GM12873 (cell line): ENCODE data around the gene MGAT3.

Experiments
- TF ChIP-seq, protein P1 (sequence below): IDR thresholded peaks from 2 replicates; pipeline ENCODE4 v1.5.1; 2012; ENCODE audit warnings: low read depth, mild to moderate bottlenecking, moderate library complexity, low read length, control low read depth; ENCODE audit not compliant: insufficient read depth; ENCODE audit errors: missing control alignments

MGAT3 gene

GRCh38 chr22:39456522-39457197 lies at the start of gene MGAT3:
MGAT3 (plus strand) TSS chr22:39457012; CDS start chr22:39487348, 30,336 bp downstream.
- TF ChIP-seq, protein P1, sequence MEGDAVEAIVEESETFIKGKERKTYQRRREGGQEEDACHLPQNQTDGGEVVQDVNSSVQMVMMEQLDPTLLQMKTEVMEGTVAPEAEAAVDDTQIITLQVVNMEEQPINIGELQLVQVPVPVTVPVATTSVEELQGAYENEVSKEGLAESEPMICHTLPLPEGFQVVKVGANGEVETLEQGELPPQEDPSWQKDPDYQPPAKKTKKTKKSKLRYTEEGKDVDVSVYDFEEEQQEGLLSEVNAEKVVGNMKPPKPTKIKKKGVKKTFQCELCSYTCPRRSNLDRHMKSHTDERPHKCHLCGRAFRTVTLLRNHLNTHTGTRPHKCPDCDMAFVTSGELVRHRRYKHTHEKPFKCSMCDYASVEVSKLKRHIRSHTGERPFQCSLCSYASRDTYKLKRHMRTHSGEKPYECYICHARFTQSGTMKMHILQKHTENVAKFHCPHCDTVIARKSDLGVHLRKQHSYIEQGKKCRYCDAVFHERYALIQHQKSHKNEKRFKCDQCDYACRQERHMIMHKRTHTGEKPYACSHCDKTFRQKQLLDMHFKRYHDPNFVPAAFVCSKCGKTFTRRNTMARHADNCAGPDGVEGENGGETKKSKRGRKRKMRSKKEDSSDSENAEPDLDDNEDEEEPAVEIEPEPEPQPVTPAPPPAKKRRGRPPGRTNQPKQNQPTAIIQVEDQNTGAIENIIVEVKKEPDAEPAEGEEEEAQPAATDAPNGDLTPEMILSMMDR: no peak

DNA sequence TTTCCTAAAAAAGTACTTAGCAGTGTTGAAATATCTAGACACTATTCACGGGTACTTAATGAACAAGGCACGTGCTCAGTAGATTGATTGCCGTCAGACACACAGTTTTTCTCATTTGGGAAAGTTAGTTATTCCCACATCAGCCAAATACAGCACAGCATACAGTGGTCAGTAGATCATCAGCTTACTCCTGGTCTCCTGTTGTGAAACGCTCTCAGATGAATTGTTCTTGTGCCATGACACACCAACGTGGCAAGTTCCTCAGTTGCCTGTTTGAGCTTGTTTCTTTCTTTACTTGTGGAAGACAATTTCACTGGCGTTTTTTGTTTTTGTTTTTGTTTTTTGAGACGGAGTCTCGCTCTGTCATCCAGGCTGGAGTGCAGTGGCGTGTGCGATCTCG lies 48.6 kb upstream of the MGAT3 start:
- TF ChIP-seq, protein P1: no peak

DNA sequence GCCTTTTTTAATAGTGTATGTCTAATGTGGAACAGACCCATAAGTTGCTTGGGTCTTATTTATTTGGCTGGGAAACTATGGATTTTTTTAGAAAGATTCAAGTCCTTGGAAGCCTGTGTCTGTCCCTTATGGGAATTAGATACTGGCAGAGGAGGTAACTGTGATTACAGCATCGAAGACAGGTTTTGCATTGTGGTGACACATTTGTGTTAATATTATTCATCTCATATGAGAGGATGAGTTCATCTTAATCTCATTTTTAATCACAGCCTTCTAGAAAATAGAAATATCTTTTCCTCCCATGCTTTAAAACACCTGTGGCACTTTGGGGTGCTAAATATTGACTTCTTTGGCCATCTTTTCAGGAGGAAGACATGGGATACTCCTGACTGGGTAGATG lies 48.0 kb upstream of the MGAT3 start:
- TF ChIP-seq, protein P1: no peak

DNA sequence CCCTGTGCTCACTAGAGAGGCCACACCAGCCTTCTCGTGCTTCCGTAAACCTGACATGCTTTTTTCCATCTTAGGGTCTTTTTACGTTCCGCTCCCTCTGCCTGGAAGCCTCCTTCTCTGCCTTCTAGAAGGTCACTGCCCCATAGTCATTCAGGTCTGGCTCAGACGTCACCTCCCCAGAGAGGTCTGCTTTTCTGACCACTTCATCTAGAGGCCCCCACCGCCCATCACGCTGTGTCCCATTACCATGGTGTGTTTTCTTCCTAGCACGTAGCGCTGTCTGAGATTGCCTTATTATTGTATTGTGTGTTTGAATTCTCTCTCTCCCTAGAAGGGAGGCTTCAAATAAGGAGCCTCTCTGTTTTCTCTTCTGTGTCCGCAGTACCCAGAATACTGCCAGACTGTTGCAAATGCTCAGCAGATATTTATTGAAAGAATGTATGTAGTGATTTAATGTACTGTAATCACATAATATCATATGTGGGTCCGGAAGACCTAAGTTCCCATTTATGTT lies 47.2 kb upstream of the MGAT3 start:
- TF ChIP-seq, protein P1: no peak

DNA sequence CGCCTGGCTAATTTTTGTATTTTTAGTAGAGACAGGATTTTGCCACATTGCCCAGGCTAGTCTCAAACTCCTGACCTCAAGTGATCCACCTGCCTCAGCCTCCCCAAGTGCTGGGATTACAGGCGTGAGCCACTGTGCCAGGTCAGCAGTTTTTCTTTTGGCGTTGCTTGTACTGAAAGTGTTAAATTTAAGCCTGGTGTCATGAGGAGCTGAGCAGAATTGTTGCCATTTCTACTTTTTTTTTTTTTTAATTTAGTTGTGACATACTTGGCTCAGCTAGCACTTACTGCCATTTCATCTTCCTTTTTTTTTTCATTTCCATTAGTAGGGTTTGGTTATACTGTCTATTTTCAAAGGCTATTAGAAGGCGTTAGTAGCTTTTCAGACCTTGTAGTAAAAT lies 46.5 kb upstream of the MGAT3 start:
- TF ChIP-seq, protein P1: no peak

DNA sequence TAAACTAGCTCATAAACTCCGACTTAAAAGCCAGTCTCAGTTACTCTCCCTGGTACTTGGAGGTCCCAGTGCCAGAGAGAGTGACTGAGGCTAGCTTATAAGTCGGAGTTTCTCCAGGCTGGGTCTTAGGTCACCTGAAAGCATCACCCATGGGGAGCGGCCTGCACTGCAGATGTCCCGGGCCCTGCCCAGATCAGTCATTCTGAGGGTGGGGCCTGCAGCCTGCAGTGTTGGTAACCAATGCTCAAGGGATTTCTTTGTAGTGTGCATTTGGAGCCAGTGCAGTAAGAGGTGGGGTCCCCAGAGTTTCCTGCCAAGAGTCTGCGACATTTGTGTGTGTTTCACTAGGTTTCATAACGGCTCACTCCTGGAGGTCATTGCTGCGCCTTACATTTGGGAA lies 42.4 kb upstream of the MGAT3 start:
- TF ChIP-seq, protein P1: no peak

DNA sequence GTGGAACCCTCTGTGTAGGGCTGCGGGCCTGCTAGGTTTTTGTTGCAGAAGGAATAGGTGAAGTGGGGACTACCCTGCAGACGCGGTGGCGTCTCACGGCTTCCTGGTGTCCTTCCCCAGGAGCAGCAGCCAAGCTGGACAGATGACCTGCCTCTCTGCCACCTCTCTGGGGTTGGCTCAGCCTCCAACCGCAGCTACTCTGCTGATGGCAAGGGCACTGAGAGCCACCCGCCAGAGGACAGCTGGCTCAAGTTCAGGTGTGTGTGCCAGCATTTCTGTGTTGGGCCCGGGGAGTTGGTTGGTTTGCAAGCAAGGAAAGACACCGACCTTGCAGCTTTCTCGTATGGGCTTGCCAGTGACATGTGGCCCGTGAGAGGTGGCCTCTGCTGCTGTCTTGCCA lies 41.9 kb upstream of the MGAT3 start:
- TF ChIP-seq, protein P1: no peak

DNA sequence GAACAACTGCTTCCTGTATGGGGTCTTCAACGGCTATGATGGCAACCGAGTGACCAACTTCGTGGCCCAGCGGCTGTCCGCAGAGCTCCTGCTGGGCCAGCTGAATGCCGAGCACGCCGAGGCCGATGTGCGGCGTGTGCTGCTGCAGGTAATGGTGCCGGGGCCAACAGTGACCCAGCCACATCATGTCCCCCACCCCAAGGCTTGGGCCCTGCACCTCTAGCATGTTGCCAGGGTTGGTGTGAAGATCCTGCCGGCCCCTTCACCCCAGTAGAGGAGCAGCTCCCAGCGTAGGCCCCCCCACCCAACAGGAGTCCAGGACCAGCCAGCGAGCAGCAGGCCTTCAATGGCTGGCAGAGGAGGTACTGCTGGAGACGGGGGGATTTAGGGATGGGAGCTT lies 41.3 kb upstream of the MGAT3 start:
- TF ChIP-seq, protein P1: no peak
